ENCODE data around the gene C12orf75.

The C12orf75 gene

GRCh38 chr12:105315130-105315529 lies 15.4 kb upstream of the C12orf75 start:
- TF ChIP-seq, protein P1, sequence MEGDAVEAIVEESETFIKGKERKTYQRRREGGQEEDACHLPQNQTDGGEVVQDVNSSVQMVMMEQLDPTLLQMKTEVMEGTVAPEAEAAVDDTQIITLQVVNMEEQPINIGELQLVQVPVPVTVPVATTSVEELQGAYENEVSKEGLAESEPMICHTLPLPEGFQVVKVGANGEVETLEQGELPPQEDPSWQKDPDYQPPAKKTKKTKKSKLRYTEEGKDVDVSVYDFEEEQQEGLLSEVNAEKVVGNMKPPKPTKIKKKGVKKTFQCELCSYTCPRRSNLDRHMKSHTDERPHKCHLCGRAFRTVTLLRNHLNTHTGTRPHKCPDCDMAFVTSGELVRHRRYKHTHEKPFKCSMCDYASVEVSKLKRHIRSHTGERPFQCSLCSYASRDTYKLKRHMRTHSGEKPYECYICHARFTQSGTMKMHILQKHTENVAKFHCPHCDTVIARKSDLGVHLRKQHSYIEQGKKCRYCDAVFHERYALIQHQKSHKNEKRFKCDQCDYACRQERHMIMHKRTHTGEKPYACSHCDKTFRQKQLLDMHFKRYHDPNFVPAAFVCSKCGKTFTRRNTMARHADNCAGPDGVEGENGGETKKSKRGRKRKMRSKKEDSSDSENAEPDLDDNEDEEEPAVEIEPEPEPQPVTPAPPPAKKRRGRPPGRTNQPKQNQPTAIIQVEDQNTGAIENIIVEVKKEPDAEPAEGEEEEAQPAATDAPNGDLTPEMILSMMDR (IDR thresholded peaks at IDR 0.05; ENCODE audit: low read depth, low read length) = no peak
- no peak for DNase-seq (ENCODE audit: extremely low read depth, low read depth)

DNA sequence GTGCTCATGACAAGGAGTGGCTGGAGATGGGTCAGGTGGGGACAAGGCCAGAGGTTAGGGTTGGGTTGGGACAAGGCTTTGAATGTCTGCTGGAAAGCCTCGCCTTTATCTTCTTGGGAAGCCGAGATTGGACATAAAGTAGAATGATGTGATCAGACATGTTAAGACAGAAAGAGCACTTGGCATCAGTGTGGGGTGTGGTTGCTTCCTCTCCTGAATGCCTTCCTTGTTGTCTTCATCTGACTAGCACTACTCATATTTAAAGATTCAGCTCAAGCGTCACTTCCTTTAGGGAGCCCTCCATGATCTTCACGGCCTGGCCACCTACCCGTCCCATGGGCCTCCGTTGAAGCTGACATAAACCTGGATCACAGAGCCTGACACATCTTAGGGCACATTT lies 14.8 kb upstream of the C12orf75 start:
- no peak for DNase-seq (ENCODE audit: extremely low read depth, low read depth)
- TF ChIP-seq, protein P1 (IDR thresholded peaks at IDR 0.05; ENCODE audit: low read depth, low read length) = no peak

GRCh38 chr12:105316931-105317852 lies 13.3 kb upstream of the C12orf75 start:
- TF ChIP-seq, protein P1 (IDR thresholded peaks at IDR 0.05; ENCODE audit: low read depth, low read length) = no peak
- DNase-seq (ENCODE audit: extremely low read depth, low read depth) = no peak

- TF ChIP-seq, protein P1 (IDR thresholded peaks at IDR 0.05; ENCODE audit: low read depth, low read length) = no peak
- no peak for DNase-seq (ENCODE audit: extremely low read depth, low read depth)
Observed at GRCh38 chr12:105317942-105318621, 12.4 kb upstream of the C12orf75 start.

DNA sequence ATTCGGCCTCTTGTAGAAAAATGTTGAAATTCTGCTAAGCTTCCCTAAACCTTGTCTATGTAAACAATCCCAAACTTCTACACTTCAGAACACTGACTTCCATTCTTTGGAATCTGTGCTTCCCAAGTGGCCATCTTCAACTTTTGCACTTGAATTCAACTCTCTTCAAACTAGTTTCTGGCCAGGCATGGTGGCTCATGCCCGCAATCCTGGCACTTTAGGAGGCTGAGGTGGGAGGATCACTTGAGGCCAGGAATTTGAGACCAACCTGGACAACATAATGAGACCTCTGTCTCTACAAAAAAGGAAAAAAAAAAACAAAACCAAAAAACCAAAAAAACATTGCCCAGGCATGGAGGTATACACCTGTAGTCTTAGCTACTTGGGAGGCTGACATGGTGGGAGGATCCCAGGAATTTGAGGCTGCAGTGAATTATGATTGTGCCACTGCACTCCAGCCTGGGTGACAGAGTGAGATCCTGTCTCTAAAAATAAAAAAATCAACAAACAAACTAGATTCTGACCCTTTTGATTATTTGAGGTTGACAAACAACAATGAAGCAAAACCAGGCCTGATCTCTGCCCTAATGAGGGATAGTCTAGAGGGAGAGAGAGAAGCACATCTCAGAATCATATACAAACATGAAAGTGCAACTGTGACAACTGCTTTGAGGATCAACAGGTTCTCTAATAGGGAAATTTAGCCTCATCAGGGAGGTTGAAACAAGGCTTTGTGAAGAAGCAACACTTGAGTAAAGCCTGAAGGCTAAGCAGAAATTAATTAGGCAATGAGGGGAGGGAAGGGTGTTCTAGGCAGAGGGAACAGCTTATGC lies 11.6 kb upstream of the C12orf75 start:
- no peak for DNase-seq (ENCODE audit: extremely low read depth, low read depth)
- TF ChIP-seq, protein P1 (IDR thresholded peaks at IDR 0.05; ENCODE audit: low read depth, low read length) = no peak

GRCh38 chr12:105319691-105320209 lies 10.7 kb upstream of the C12orf75 start:
- TF ChIP-seq, protein P1 (IDR thresholded peaks at IDR 0.05; ENCODE audit: low read depth, low read length) = no peak
- DNase-seq (ENCODE audit: extremely low read depth, low read depth) = no peak
